HepG2 (cell line): Measurements from ENCODE around the gene CSNK1D. TPM values are rescaled to one million over a fixed set of nuclear protein-coding genes. Genes with fewer than 3 reads are reported as not detected.
A peak's percentile ranks its signal among the peaks of the same experiment; 100 is the strongest.

ENCODE experiments used
- ATAC-seq: fragments of 200-7000 bp; cut with Tn5 transposase; 3 replicates; pipeline ENCODE4 v1.9.1; 2020; ENCODE audit warnings: mild to moderate bottlenecking, moderate library complexity
- BruUV-seq: library from RNA; stranded (reverse); fragments of 400-500 nt; replicated peaks from 2 replicates; lab custom pipeline; 2021; lab: Mats Ljungman, UMichigan
- CTCF ChIA-PET: fragments of 300-600 bp; formaldehyde crosslinking; extraction: SDS; loops from one replicate; lab custom pipeline; 2021; ENCODE audit warnings: low total read pairs, inconsistent platforms, low intra/inter-chr PET ratio; lab: Yijun Ruan, JAX
- POLR2A ChIA-PET: fragments of 350-600 bp; sonication (Branson Sonifier 250); formaldehyde crosslinking; loops from one replicate; lab custom pipeline; 2020; ENCODE audit warnings: antibody characterized with exemption, inconsistent platforms; lab: Yijun Ruan, JAX
- DNase-seq: peaks from one replicate; pipeline ENCODE4 v3.0.0-alpha.2; 2015; ENCODE audit warnings: low spot score
- FAIRE-seq: peaks from 3 replicates; lab custom pipeline; 2011; peaks lifted over from hg19 to GRCh38; lab: Jason Lieb, UNC
- H2AFZ ChIP-seq: one replicate; pipeline ENCODE4 v1.6.1; 2011; ENCODE audit warnings: low read length, inconsistent platforms
- H3K27ac ChIP-seq: fragments of 300-600 bp; 3 replicates; pipeline ENCODE4 v1.8.0; 2011; ENCODE audit warnings: mixed run types, mild to moderate bottlenecking, mixed read lengths, low read length, inconsistent platforms; ENCODE audit not compliant: insufficient read depth; ENCODE audit errors: extremely low read length
- H3K27me3 ChIP-seq, 2 experiments: fragments of 200-600 bp in 1 of 2; 2 replicates in 1 of 2; 3 replicates in 1 of 2; pipeline versions ENCODE4 v1.6.0 to v1.8.0; 2011; ENCODE audit warnings: low read length in 2 of 2, mild to moderate bottlenecking in 2 of 2, moderate library complexity in 2 of 2, inconsistent platforms in 1 of 2; ENCODE audit not compliant: insufficient read depth in 2 of 2, control insufficient read depth in 1 of 2
- H3K36me3 ChIP-seq, 2 experiments: fragments of 200-600 bp in 1 of 2; replicated peaks in 1 of 2; 2 replicates in 1 of 2; 3 replicates in 1 of 2; pipeline versions ENCODE4 v1.5.1 to v1.8.0; 2011; ENCODE audit warnings: low read length in 2 of 2, inconsistent platforms in 1 of 2; ENCODE audit not compliant: insufficient read depth in 2 of 2, control insufficient read depth in 1 of 2
- H3K4me1 ChIP-seq: 2 replicates; pipeline ENCODE4 v1.5.1; 2012; ENCODE audit warnings: low read length, inconsistent platforms; ENCODE audit not compliant: insufficient read depth
- H3K4me2 ChIP-seq: 2 replicates; pipeline ENCODE4 v1.6.0; 2011; ENCODE audit warnings: low read depth, low read length, inconsistent platforms
- H3K4me3 ChIP-seq, 3 experiments: fragments of 200-600 bp in 1 of 3; sonication (generic), shearing (Covaris generic) in 1 of 3; replicated peaks in 1 of 3; 2 replicates each; pipeline ENCODE4 v1.5.1; 2011 to 2016; ENCODE audit warnings: low read length in 3 of 3, inconsistent platforms in 2 of 3, low read depth in 2 of 3, mild to moderate bottlenecking in 2 of 3, control low read depth in 1 of 3, mixed read lengths in 1 of 3; ENCODE audit not compliant: insufficient read depth in 1 of 3
- H3K79me2 ChIP-seq: one replicate; pipeline ENCODE4 v1.6.1; 2011; ENCODE audit warnings: low read length, inconsistent platforms; ENCODE audit not compliant: insufficient read depth
- H3K9ac ChIP-seq: 2 replicates; pipeline ENCODE4 v1.6.0; 2011; ENCODE audit warnings: mild to moderate bottlenecking, low read depth, low read length, inconsistent platforms; ENCODE audit not compliant: insufficient read depth
- H3K9me3 ChIP-seq: 2 replicates; pipeline ENCODE4 v1.5.1; 2012; ENCODE audit warnings: mild to moderate bottlenecking, low read length
- H4K20me1 ChIP-seq: 2 replicates; pipeline ENCODE4 v1.6.0; 2011; ENCODE audit warnings: inconsistent platforms, mild to moderate bottlenecking, low read length, moderate library complexity; ENCODE audit not compliant: insufficient read depth
- ATM ChIP-seq: fragments of 450-650 bp; IDR thresholded peaks from 2 replicates; pipeline ENCODE4 v1.7.1; 2017; ENCODE audit warnings: mild to moderate bottlenecking, borderline replicate concordance
- FOXA3 ChIP-seq: IDR thresholded peaks from 2 replicates; pipeline ENCODE4 v1.6.1; 2016; ENCODE audit warnings: missing genetic modification reagents, missing compliant biosample characterization
- JUN ChIP-seq: sonication (generic); formaldehyde crosslinking; IDR thresholded peaks from 2 replicates; pipeline ENCODE4 v1.4.0; 2020; ENCODE audit warnings: mild to moderate bottlenecking, missing genetic modification reagents
- KAT2B ChIP-seq: fragments of 150-350 bp; IDR thresholded peaks from 2 replicates; pipeline ENCODE4 v1.6.1; 2014; ENCODE audit warnings: low read depth, low read length, borderline replicate concordance
- RBM22 ChIP-seq: fragments of 200-400 bp; formaldehyde crosslinking; optimal IDR thresholded peaks from 2 replicates; pipeline ENCODE3; 2017; ENCODE audit warnings: mild to moderate bottlenecking, low read length, moderate library complexity
- RFX5 ChIP-seq: IDR thresholded peaks from 2 replicates; pipeline ENCODE4 v1.6.1; 2011; ENCODE audit warnings: low read depth, low read length, improper control_type of control experiment
- RFXAP ChIP-seq: sonication (generic); formaldehyde crosslinking; IDR thresholded peaks from 2 replicates; pipeline ENCODE4 v1.4.0; 2020; ENCODE audit warnings: missing genetic modification reagents, borderline replicate concordance
- SIN3B ChIP-seq: fragments of 150-350 bp; IDR thresholded peaks from 2 replicates; pipeline ENCODE4 v1.6.1; 2014; ENCODE audit warnings: low read length
- ZNF124 ChIP-seq: sonication (generic); formaldehyde crosslinking; IDR thresholded peaks from 2 replicates; pipeline ENCODE4 v1.4.0; 2020; ENCODE audit warnings: missing genetic modification reagents
- ZNF24 ChIP-seq: fragments of 450-650 bp; IDR thresholded peaks from 2 replicates; pipeline ENCODE4 v1.6.1; 2017; ENCODE audit warnings: antibody characterized with exemption, mild to moderate bottlenecking
- ZNF3 ChIP-seq: IDR thresholded peaks from 2 replicates; pipeline ENCODE4 v1.7.0; 2017; ENCODE audit warnings: inconsistent platforms
- ZNF44 ChIP-seq: sonication (generic); formaldehyde crosslinking; IDR thresholded peaks from 2 replicates; pipeline ENCODE4 v1.5.1; 2020; ENCODE audit warnings: mild to moderate bottlenecking, missing genetic modification reagents
- ZNF816 ChIP-seq: sonication (generic); formaldehyde crosslinking; IDR thresholded peaks from 2 replicates; pipeline ENCODE4 v1.8.0; 2022; ENCODE audit warnings: missing genetic modification reagents, mild to moderate bottlenecking, borderline replicate concordance
- ZSCAN30 ChIP-seq: sonication (generic); formaldehyde crosslinking; IDR thresholded peaks from 2 replicates; pipeline ENCODE4 v1.5.0; 2020; ENCODE audit warnings: mild to moderate bottlenecking, missing genetic modification reagents
- WGBS: methylation state at CpG from one replicate; pipeline ENCODE4 v1.1.6; 2017; ENCODE audit warnings: low lambda C conversion rate; 5-methylcytosine and 5-hydroxymethylcytosine counted together
- in situ Hi-C: cut with HindIII; loops from 2 replicates; pipeline ENCODE4 v1.10.0; 2017; ENCODE audit warnings: low pct_unique_long_range_greater_than_20kb; ENCODE audit not compliant: extremely low pct_ligation_motif_present
- intact Hi-C: fragments of 100-400 bp; cut with micrococcal nuclease; formaldehyde crosslinking; loops from one replicate; pipeline ENCODE4 v1.10.0; 2022; ENCODE audit not compliant: unreplicated experiment
- polyA plus RNA-seq, 8 experiments: library from polyadenylated mRNA; depleted of rRNA in 3 of 8; stranded (reverse) in 7 of 8; unstranded in 1 of 8; fragments of >200 nt; fragmentation: Illumina TruSeq in 4 of 8; extraction: Trizol in 4 of 8; gene quantifications; 2 replicates each; pipeline versions ENCODE4 v1.2.1 to v1.2.3, GENCODE V29; 2011 to 2016; ENCODE audit warnings: low read depth in 4 of 8, missing spikeins in 1 of 8, mixed read lengths in 1 of 8; ENCODE audit not compliant: insufficient read depth in 1 of 8
- total RNA-seq, 5 experiments: library from RNA; depleted of rRNA; stranded (reverse); fragments of >200 nt; fragmentation: Illumina TruSeq; extraction: Trizol; gene quantifications; 2 replicates each; pipeline ENCODE4 v1.2.3, GENCODE V29; 2016; ENCODE audit warnings: low read depth in 1 of 5
- TF ChIP-seq, protein P1 (sequence below): sonication (generic); formaldehyde crosslinking; IDR thresholded peaks from 2 replicates; pipeline ENCODE4 v1.8.0; 2022; ENCODE audit warnings: missing genetic modification reagents, mild to moderate bottlenecking, borderline replicate concordance
- TF ChIP-seq, protein P2 (sequence below): IDR thresholded peaks from 2 replicates; pipeline ENCODE4 v1.6.1; 2016; ENCODE audit warnings: low read depth, missing genetic modification reagents, missing compliant biosample characterization

CSNK1D gene
- total and polyA plus RNA-seq, 2 of the 13 experiments (the other 11 are each of a cell fraction or from before 2014, with no cell fraction given): 31.5 to 128 TPM

DNA sequence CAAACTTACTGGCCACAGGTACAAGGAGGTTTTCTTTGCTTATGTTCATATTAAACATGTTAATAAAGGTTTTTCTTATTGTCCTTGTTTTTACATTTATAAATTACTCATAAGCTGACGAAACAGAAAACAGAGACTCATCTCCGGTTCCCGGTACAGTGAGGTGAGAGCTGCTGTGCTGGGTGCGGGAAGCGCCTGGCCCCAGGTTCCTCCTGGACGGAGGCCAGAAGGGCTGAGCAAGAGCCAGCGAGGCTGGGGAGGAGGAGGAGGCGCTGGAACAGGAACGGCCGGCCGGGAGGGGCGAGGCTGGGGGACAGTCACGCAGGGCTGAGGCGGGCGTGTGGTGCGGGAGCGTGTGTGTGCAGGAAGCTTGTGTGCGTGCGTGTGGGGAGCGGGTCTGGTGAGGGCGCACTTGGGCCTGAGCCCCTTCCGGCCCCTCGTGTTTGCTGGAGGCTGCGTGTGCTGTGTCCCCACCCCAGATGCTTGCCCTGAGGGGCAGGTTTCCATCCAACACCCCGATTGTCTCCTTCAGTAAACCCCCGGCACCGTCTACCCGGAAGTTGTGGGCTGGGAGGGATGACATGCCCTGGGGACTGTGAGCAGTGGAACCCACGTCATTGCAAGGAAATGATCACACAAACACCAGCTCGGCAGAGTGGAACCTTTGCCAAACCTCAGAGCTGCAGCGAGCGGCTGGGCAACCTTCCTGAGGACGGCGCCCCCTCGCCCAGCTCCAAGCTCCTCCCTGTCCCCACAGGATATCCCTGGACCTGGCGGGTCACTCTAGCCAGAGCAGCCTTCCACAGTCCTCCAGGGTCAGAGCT, 24.4 kb upstream of the CSNK1D start:
- peak; percentile 45 for ATAC-seq
- Histone ChIP-seq H3K27me3 (no peaks in the 10 kb centered on the region), H3K4me1 (peaks cover 96% of the 10 kb centered on the region), H3K4me3 (peak overlapping the region; percentile 52 to 78 (median 56)), H3K4me2 (peak overlapping the region; percentile 99), H3K9ac (peak overlapping the region; percentile 71), H3K9me3 (no peaks in the 10 kb centered on the region), H4K20me1 (no peaks in the 10 kb centered on the region), H3K27ac (peak overlapping the region; percentile 8), H3K36me3 (no peaks in the 10 kb centered on the region), H2AFZ (peak overlapping the region; percentile 20), H3K79me2 (no peaks in the 10 kb centered on the region)
- no TSS peak for BruUV-seq
- intact Hi-C loops: loop anchor here (5.0 kb wide), 1 partner anchor 41 kb away; no protein-coding TSS in a partner anchor
- ChIA-PET POLR2A (interaction anchor here (0.8 to 12.8 kb wide), 20 partner anchors 8 to 205 kb away, joined by 3 to 270 read pairs (median 9); partner anchors contain the start of genes CD7, CSNK1D, SECTM1 and SLC16A3), CTCF (no interaction called here)
- WGBS: 4% methylated on average over 18 of the region's 36 CpGs
- FAIRE-seq: no peak
- DNase-seq: no peak
- in situ Hi-C loops: no loop called here
- no peak for TF ChIP-seq RFX5
- TF ChIP-seq RFXAP: 0 out of 2 replicates have a peak, but pooled peaks have one; percentile 6
- TF ChIP-seq ZNF816 (CRISPR knock-in tag): no peak
- no peak for TF ChIP-seq ZSCAN30 (CRISPR knock-in tag)
- TF ChIP-seq ZNF3: no peak
- TF ChIP-seq, protein P1, sequence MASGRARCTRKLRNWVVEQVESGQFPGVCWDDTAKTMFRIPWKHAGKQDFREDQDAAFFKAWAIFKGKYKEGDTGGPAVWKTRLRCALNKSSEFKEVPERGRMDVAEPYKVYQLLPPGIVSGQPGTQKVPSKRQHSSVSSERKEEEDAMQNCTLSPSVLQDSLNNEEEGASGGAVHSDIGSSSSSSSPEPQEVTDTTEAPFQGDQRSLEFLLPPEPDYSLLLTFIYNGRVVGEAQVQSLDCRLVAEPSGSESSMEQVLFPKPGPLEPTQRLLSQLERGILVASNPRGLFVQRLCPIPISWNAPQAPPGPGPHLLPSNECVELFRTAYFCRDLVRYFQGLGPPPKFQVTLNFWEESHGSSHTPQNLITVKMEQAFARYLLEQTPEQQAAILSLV (CRISPR knock-in tag): no peak
- TF ChIP-seq SIN3B: 0 out of 2 replicates have a peak, but pooled peaks have one; percentile 30
- TF ChIP-seq KAT2B: no peak
- no peak for TF ChIP-seq ATM
- TF ChIP-seq ZNF24: no peak
- TF ChIP-seq FOXA3 (CRISPR knock-in tag): peak; percentile 36; the same call in 1 of the 2 replicates
- no peak for TF ChIP-seq RBM22
- TF ChIP-seq, protein P2, sequence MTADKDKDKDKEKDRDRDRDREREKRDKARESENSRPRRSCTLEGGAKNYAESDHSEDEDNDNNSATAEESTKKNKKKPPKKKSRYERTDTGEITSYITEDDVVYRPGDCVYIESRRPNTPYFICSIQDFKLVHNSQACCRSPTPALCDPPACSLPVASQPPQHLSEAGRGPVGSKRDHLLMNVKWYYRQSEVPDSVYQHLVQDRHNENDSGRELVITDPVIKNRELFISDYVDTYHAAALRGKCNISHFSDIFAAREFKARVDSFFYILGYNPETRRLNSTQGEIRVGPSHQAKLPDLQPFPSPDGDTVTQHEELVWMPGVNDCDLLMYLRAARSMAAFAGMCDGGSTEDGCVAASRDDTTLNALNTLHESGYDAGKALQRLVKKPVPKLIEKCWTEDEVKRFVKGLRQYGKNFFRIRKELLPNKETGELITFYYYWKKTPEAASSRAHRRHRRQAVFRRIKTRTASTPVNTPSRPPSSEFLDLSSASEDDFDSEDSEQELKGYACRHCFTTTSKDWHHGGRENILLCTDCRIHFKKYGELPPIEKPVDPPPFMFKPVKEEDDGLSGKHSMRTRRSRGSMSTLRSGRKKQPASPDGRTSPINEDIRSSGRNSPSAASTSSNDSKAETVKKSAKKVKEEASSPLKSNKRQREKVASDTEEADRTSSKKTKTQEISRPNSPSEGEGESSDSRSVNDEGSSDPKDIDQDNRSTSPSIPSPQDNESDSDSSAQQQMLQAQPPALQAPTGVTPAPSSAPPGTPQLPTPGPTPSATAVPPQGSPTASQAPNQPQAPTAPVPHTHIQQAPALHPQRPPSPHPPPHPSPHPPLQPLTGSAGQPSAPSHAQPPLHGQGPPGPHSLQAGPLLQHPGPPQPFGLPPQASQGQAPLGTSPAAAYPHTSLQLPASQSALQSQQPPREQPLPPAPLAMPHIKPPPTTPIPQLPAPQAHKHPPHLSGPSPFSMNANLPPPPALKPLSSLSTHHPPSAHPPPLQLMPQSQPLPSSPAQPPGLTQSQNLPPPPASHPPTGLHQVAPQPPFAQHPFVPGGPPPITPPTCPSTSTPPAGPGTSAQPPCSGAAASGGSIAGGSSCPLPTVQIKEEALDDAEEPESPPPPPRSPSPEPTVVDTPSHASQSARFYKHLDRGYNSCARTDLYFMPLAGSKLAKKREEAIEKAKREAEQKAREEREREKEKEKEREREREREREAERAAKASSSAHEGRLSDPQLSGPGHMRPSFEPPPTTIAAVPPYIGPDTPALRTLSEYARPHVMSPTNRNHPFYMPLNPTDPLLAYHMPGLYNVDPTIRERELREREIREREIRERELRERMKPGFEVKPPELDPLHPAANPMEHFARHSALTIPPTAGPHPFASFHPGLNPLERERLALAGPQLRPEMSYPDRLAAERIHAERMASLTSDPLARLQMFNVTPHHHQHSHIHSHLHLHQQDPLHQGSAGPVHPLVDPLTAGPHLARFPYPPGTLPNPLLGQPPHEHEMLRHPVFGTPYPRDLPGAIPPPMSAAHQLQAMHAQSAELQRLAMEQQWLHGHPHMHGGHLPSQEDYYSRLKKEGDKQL (CRISPR knock-in tag): no peak
- TF ChIP-seq ZNF44 (CRISPR knock-in tag): no peak
- TF ChIP-seq JUN (CRISPR knock-in tag): no peak; the same call in 1 of the 2 replicates
- TF ChIP-seq ZNF124 (CRISPR knock-in tag): peak; percentile 60; the same call in 1 of the 2 replicates
